Fibroblast of upper back skin (primary cell): Measurements from ENCODE around the gene ADAMTS12.

Source experiments
- DNase-seq: peaks from one replicate; pipeline ENCODE4 v3.0.0-alpha.2; 2013

ADAMTS12 gene

DNA sequence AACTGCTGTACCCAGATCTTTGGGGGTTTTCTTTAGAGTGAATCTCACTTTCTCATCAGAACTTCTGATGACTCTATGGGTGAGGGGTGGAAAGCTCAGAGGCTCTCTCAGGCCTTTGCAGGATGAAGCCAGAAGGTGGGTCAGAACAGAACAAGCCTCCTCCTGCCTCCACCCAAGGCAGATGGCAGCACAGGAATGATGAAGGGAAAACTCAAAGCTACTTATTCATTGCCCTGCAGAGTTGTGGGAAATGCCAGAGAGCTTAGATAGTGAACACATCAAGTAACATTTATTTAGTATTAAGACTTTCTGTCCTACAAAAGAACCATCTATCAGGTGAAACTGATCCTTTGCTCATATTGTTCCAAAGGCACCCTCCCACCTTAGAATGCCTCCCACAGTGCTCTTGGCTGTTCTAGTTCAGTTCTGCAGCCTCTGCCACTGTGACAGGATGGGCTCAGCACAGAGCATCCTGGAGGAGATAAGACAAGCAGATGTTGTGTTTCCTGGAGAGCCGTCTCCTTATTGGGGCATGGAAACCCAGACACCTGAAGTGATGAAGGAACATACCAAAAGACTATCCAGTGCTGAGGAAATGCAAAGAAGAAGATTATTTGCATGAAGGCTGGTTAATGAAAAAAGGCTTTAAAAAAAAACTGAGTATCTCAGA is 146.6 kb downstream of the ADAMTS12 start:
- DNase-seq: no peak

- DNase-seq: no peak
Measured at GRCh38 chr5:33743099-33743498, 148.7 kb downstream of the ADAMTS12 start.

- DNase-seq: no peak
Measured at GRCh38 chr5:33742181-33742580, 149.6 kb downstream of the ADAMTS12 start.

GRCh38 chr5:33738967-33739366 is 152.8 kb downstream of the ADAMTS12 start:
- DNase-seq: no peak

GRCh38 chr5:33738097-33738496 is 153.7 kb downstream of the ADAMTS12 start:
- DNase-seq: no peak

GRCh38 chr5:33737697-33738096 is 154.1 kb downstream of the ADAMTS12 start:
- no peak for DNase-seq

- no peak for DNase-seq
Measured at GRCh38 chr5:33737284-33737683, 154.5 kb downstream of the ADAMTS12 start.

DNA sequence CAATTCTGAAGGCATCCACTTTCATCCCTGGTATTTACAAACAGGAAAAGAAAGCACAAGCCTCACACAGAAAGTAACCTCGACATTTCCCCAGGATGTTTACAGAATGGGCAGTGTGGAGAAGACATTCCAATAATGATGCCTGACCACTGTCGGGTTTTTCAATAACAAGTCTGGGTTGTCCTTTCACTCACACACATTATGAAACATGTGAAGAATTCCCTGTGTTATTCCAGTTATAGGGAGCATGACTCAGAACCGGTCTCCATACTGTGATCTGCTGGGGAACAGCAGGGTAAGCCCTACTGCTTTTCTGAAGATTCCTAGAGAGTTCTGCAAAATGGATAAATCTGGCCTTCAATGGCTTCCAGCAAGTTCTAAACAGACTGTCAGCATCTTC is 155.3 kb downstream of the ADAMTS12 start:
- peak; percentile 91 for DNase-seq

DNA sequence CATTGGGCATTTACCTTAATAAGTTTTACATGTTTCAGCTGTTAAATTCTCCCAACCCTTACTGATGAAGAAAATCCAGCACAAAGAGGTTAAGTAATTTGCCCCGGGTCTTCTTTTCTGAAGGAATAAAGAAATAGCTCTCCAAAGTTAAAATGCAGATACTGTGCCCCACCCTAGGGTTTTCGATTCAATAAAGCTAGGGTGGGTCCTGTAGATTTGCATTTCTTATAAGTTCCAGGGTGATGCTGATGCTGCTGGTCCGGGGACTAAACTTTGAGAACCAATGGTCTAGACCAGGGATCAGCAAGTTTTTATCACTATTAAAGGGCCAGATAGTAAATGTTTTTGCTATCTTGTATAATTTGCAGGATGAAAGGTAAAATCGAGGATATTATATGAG is 156.7 kb downstream of the ADAMTS12 start:
- DNase-seq: no peak

- DNase-seq: peak; percentile 82
Measured at GRCh38 chr5:33734537-33734936, 157.3 kb downstream of the ADAMTS12 start.

DNA sequence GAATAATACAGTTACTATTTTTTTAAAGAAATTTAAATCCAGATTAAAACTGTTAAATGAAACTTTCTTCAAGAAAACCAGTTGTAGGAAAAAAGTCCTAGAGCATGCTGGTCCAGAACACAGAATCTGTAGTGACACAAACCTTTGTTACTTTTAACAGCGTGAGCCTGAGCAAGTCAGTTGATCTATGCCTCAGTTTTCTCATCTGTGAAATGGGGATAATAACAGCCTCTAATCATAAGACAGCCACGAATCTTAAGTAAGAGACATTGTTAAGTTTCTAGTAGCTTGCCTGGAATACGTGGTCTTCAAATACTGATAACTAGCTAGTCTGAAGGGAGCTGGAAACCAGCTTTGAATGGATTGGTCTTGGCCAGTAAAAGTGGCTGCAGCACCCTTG is 158.6 kb downstream of the ADAMTS12 start:
- DNase-seq: no peak

DNA sequence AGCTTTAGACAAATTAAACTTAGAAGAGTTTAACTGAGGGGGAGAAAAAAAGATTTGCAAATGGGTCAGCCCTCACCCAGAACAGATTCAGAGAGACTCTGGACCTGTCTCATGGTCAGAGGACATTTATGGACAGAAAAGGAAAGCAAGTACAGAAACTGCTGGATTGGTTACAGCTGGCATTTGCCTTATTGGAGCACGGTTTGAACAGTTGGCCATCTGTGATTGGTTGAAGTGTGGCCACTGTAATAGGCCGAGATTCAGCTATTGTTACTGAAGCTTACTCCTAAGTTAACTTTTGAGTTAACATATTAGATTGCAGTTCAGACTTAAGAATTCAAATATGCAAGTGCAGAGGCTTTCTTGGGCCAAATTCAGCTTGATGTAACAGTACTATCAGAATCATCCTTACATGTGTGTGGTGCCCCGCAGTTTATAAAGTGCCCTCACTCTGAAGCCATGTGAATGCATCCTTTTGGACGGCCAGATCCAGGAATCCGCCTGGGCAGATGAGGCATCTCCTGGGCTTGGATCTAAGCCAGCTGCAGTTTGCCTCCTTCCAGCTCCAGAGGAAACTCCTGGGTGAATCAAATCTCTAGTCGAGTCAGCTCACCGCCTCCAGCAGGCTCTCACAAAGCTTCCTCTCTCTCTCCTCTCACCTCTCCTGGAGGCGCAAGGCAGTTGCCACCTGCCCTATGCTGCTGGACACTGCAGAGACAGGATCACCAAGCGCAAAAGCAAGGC is 165.2 kb downstream of the ADAMTS12 start:
- peak; percentile 56 for DNase-seq

DNA sequence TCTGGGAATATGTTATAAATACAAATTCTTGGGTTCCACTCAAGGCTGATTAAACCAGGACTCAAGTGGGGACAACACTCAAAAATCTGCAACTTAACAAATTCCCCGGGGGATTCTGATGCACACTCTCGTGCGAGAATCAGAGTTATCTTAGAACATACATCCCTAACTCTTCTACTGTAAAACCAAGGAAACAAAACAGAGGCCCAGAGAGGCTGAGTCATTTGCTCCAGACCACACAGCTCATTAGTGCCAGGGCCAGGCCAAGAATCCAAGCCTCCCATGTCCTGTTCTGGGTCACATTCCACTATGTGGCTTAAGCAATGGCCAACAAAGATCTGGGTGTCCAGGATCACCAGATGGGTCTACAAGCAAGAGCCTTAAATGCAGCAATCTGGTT is 166.0 kb downstream of the ADAMTS12 start:
- peak; percentile 41 for DNase-seq

DNA sequence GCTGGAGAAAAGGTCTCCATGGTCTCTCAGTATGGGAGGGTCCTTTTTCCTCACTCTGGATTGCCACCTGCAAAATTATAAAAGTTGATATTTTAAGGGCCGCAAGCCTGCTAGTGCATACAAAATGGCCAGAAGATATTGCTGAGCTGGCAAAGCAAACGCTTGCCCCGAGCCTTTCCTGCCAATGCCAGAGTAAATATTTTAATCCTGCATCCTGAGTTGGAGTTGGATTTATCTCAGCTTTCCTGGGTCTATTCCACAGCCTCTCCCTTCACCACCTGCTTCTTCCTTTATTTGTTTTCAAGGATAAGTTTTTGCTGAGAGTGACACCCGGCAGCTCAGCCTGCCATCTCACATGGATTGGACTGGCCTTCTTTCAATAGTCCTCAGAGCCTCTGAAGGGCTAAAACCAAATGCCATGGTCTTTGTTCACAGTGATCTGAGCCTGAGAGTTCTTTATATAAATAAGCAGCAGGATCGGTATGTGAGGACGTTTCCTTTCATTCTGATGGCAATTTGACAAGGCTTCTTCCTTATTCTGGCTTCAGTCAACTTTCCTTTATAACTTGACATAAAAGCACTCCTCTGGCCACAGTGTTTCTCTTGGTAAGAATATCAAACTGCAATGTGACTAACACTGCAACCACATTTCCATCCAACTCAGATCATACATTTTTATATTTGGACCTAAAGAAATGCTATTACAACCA is 170.1 kb downstream of the ADAMTS12 start:
- DNase-seq: peak; percentile 62

- DNase-seq: no peak
Measured at GRCh38 chr5:33720176-33720575, 171.6 kb downstream of the ADAMTS12 start.

- no peak for DNase-seq
Measured at GRCh38 chr5:33719769-33720168, 172.0 kb downstream of the ADAMTS12 start.

- no peak for DNase-seq
Measured at GRCh38 chr5:33715661-33716060, 176.1 kb downstream of the ADAMTS12 start.

- no peak for DNase-seq
Measured at GRCh38 chr5:33713136-33713765, 178.5 kb downstream of the ADAMTS12 start.

DNA sequence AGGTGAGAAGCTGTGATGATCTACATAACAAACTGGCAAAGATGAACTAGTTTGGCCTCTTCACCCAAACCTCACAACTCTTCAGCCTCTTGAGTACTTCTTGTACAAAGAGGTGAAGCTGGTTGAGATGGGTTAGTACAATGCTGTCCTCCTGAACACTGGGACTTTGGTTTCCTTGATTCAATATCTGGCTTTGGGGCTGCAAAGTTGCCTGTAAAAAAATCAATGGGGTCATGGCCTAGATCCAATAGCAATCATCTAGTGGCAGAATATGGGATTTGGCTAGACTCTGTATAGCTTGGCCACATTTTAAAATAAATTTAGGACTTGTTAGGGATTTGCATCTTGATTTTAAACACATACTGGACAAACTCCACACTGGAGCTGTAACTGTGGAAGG is 179.1 kb downstream of the ADAMTS12 start:
- no peak for DNase-seq

DNA sequence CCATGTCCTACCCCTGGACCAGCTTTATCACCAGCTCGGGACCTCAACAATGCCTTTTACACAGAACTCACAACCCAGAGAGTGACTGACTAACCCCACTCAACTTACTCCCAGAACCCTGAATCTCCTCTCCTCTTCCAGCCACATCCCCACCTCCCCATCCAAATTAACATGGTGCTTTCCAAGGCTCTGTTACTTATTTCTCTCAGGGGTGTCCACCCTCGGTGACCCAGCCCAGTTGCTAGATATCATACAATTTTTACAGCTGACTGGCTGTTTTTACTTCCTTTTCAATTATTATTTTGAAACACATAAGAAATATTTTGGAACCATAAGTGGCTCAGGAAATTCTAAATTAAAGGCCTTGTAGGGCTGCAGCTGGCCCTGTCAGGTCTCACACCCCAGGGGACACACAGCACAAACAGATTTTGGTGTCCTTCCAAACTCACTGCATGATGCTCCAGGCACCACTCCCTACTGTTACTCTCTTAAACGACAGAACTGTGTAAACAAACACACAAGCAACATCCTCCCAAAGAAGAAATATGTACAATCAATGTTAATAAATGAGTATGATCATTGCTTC is 180.6 kb downstream of the ADAMTS12 start:
- no peak for DNase-seq

DNA sequence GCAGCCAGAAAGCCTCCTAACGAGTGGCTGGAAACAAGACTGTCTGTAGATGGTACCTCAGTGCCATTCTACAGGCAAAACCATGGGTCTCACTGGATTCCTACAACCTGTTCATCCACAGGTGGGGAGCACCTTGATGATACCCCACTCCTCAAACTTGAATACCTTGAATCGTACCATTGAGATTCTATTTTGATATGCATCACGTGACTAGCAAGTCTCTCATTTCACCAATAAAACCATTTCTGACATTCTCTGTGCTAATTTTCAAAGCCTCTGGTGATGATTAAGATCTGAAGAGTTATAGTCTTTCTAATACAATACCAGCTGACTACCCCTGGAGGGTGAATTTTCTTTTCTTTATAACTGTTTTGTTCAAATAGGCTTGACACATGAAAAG is 188.9 kb downstream of the ADAMTS12 start:
- DNase-seq: no peak

DNA sequence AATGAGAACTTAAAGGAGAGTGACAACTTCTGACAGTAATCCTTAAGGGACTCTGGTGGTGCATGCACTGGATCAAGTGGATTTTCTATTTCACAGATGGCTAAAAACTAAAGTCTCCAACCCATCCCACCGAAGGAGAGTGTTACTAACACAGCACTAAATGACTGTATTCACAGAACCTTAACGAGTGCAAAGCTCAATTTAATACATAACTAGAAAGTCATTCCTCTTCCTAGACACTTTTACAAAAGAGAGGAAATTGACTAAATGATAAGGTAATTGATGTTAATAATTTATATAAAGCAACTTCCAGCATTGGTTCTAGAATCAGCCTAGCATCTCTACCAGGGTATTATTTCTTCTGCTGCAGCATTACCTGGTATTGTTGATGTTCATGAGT is 189.8 kb downstream of the ADAMTS12 start:
- no peak for DNase-seq

DNA sequence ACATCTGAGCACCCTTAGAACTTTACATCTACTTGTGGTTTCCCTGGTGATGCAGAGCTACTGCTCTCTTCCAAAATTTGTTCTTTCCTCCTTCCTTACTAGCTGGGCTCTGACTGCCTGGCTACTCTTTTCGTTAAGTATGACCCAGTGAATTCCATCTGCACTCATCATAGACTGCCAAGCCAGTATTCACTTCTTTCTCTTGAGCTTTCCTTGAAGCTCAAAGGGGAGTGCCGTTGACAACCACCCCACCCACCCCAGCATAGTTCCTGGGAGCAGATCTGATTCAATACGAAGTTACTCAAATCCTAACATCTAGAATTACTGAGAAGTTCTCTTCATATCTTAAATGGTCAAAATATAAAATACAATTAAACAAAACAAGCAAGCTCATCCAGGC is 190.5 kb downstream of the ADAMTS12 start:
- peak; percentile 65 for DNase-seq
